ENCODE data around the gene TRIM63.

The TRIM63 gene

DNA sequence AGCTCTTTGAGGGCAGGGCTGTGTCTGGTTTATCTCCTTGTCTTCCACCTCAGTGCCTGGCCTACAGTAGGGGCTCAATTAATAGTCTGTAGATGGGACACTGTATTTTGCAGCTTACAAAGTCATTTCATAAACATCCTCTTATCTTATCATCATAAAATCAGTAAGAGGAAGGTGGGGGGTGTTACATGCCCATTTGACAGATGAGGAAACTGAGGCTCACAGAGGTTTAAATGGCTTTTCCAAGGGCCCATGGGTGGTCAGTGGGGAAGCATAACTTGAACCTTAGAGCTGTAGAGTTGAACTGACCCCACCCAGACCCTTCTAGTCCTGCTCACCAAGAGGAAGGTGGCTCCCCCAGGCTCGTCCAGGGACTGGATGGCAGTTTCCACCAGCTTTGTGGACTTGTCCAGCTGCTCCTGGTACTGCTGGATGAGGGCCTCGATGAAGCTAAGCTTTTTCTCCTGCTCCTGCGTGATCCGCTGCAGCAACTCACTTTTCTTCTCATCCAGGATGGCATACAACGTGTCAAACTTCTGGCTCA, 9.3 kb downstream of the TRIM63 start:
- H3K4me1 ChIP-seq (ENCODE audit: control insufficient read depth, insufficient read depth, low read length): peaks cover 9% of the 10 kb centered on the region
- no peaks in the 10 kb centered on the region for H3K27me3 ChIP-seq (ENCODE audit: control insufficient read depth, insufficient read depth, low read length, poor library complexity, severe bottlenecking)
- H3K36me3 ChIP-seq (ENCODE audit: control insufficient read depth, insufficient read depth, low read length): no peaks in the 10 kb centered on the region
- H3K27ac ChIP-seq (ENCODE audit: insufficient read depth, low read depth, low read length, poor library complexity, severe bottlenecking): no peak overlapping the region
- no peaks in the 10 kb centered on the region for H3K9me3 ChIP-seq (ENCODE audit: control insufficient read depth, low read length)
- H3K4me3 ChIP-seq (ENCODE audit: insufficient read depth, low read depth, low read length): no peak overlapping the region
- 91 to 92% methylated on average over 5 of the region's 5 CpGs for WGBS, 2 experiments

- Histone ChIP-seq H3K9me3 (ENCODE audit: control insufficient read depth, low read length) (no peaks in the 10 kb centered on the region), H3K36me3 (ENCODE audit: control insufficient read depth, insufficient read depth, low read length) (no peaks in the 10 kb centered on the region)
Observed at GRCh38 chr1:26057189-26057588, 10.2 kb downstream of the TRIM63 start.

GRCh38 chr1:26055041-26055440, 12.4 kb downstream of the TRIM63 start:
- H3K4me1 ChIP-seq (ENCODE audit: control insufficient read depth, insufficient read depth, low read length): peaks cover 7% of the 10 kb centered on the region
- no peaks in the 10 kb centered on the region for H3K36me3 ChIP-seq (ENCODE audit: control insufficient read depth, insufficient read depth, low read length)
- no peak overlapping the region for H3K4me3 ChIP-seq (ENCODE audit: insufficient read depth, low read depth, low read length)
- H3K27me3 ChIP-seq (ENCODE audit: control insufficient read depth, insufficient read depth, low read length, poor library complexity, severe bottlenecking): peaks cover 7% of the 10 kb centered on the region
- no peak overlapping the region for H3K27ac ChIP-seq (ENCODE audit: insufficient read depth, low read depth, low read length, poor library complexity, severe bottlenecking)
- 93 to 94% methylated on average over 2 of the region's 2 CpGs for WGBS, 2 experiments
- H3K9me3 ChIP-seq (ENCODE audit: control insufficient read depth, low read length): no peaks in the 10 kb centered on the region

More at GRCh38 chr1:26057189-26057588, 10.2 kb downstream of the TRIM63 start:
- Histone ChIP-seq H3K27me3 (ENCODE audit: control insufficient read depth, insufficient read depth, low read length, poor library complexity, severe bottlenecking) (no peaks in the 10 kb centered on the region), H3K4me1 (ENCODE audit: control insufficient read depth, insufficient read depth, low read length) (peaks cover 9% of the 10 kb centered on the region), H3K27ac (ENCODE audit: insufficient read depth, low read depth, low read length, poor library complexity, severe bottlenecking) (no peak overlapping the region), H3K4me3 (ENCODE audit: insufficient read depth, low read depth, low read length) (no peak overlapping the region)
- 80 to 97% methylated on average over 2 of the region's 2 CpGs for WGBS, 2 experiments

- H3K27me3 ChIP-seq (ENCODE audit: control insufficient read depth, insufficient read depth, low read length, poor library complexity, severe bottlenecking): peaks cover 15% of the 10 kb centered on the region
- H3K27ac ChIP-seq (ENCODE audit: insufficient read depth, low read depth, low read length, poor library complexity, severe bottlenecking): no peak overlapping the region
- 60 to 63% methylated on average over 15 to 16 of the region's 16 CpGs for whole genome bisulfite sequencing, 2 experiments
Observed at GRCh38 chr1:26053718-26054560, 13.5 kb downstream of the TRIM63 start.

DNA sequence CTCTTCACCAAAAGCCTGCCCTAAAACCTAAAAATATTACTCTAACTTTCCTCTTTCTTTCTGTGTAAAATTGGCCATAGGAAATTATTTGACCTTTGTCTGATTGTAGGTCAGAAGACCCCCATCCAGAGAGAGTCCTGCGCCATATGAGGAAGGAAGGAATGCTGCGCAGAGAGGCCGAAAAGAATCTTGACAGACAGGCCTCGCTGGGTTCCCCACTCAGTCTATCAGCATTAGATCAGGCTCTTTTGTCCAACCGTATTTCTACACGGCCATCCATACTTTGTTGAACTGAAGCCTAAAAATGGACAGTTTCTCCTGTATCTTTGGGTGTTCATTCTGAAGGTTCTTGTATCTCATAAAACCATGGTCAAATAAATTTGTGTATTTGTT, 17.2 kb downstream of the TRIM63 start:
- Histone ChIP-seq H3K27me3 (ENCODE audit: control insufficient read depth, insufficient read depth, low read length, poor library complexity, severe bottlenecking) (peaks cover 52% of the 10 kb centered on the region), H3K36me3 (ENCODE audit: control insufficient read depth, insufficient read depth, low read length) (no peaks in the 10 kb centered on the region), H3K4me3 (ENCODE audit: insufficient read depth, low read depth, low read length) (no peak overlapping the region), H3K9me3 (ENCODE audit: control insufficient read depth, low read length) (no peaks in the 10 kb centered on the region), H3K4me1 (ENCODE audit: control insufficient read depth, insufficient read depth, low read length) (peaks cover 14% of the 10 kb centered on the region), H3K27ac (ENCODE audit: insufficient read depth, low read depth, low read length, poor library complexity, severe bottlenecking) (no peak overlapping the region)
- WGBS, 2 experiments: 94 to 97% methylated on average over 6 of the region's 6 CpGs

More at GRCh38 chr1:26053718-26054560, 13.5 kb downstream of the TRIM63 start:
- Histone ChIP-seq H3K4me3 (ENCODE audit: insufficient read depth, low read depth, low read length) (no peak overlapping the region), H3K36me3 (ENCODE audit: control insufficient read depth, insufficient read depth, low read length) (no peaks in the 10 kb centered on the region), H3K9me3 (ENCODE audit: control insufficient read depth, low read length) (no peaks in the 10 kb centered on the region), H3K4me1 (ENCODE audit: control insufficient read depth, insufficient read depth, low read length) (peaks cover 4% of the 10 kb centered on the region)

- H3K36me3 ChIP-seq (ENCODE audit: control insufficient read depth, insufficient read depth, low read length): no peaks in the 10 kb centered on the region
- no peak overlapping the region for H3K4me3 ChIP-seq (ENCODE audit: insufficient read depth, low read depth, low read length)
- H3K27ac ChIP-seq (ENCODE audit: insufficient read depth, low read depth, low read length, poor library complexity, severe bottlenecking): no peak overlapping the region
- H3K4me1 ChIP-seq (ENCODE audit: control insufficient read depth, insufficient read depth, low read length): peaks cover 14% of the 10 kb centered on the region
- 82 to 83% methylated on average over 10 of the region's 10 CpGs for WGBS, 2 experiments
- H3K27me3 ChIP-seq (ENCODE audit: control insufficient read depth, insufficient read depth, low read length, poor library complexity, severe bottlenecking): peaks cover 57% of the 10 kb centered on the region
- no peaks in the 10 kb centered on the region for H3K9me3 ChIP-seq (ENCODE audit: control insufficient read depth, low read length)
Observed at GRCh38 chr1:26049531-26050247, 17.7 kb downstream of the TRIM63 start.

DNA sequence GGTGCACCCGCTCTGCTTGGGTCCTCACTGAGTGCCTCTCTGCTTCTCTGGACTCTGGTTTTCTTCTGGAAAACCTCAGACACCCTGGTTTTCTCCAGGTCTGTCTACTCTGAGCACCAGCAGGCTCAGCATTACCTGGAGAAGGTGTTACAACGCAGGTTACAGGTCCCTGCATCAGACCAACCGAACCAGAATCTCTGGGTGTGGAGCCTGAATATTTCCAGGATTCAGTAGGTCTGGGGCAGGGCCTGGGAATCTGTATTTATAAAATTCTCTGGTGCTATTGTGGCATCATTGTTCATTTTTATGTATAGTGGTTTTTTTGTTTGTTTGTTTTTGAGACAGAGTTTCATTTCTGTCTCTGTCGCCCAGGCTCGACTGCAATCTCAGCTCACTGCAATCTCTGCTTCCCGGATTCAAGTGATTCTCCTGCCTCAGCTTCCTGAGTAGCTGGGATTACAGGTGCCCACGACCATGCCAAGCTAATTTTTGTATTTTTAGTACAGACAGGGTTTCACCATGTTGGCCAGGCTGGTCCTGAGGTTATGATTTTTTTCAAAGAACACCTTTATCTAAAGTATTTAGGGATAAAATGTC, 20.1 kb downstream of the TRIM63 start:
- H3K9me3 ChIP-seq (ENCODE audit: control insufficient read depth, low read length): no peaks in the 10 kb centered on the region
- no peaks in the 10 kb centered on the region for H3K36me3 ChIP-seq (ENCODE audit: control insufficient read depth, insufficient read depth, low read length)
- H3K27me3 ChIP-seq (ENCODE audit: control insufficient read depth, insufficient read depth, low read length, poor library complexity, severe bottlenecking): peaks cover 81% of the 10 kb centered on the region
- H3K27ac ChIP-seq (ENCODE audit: insufficient read depth, low read depth, low read length, poor library complexity, severe bottlenecking): no peak overlapping the region
- H3K4me1 ChIP-seq (ENCODE audit: control insufficient read depth, insufficient read depth, low read length): peaks cover 11% of the 10 kb centered on the region
- H3K4me3 ChIP-seq (ENCODE audit: insufficient read depth, low read depth, low read length): no peak overlapping the region
- WGBS, 2 experiments: 88 to 91% methylated on average over 7 of the region's 7 CpGs

- WGBS, 2 experiments: 12 to 13% methylated on average over 57 of the region's 57 CpGs
- H3K36me3 ChIP-seq (ENCODE audit: control insufficient read depth, insufficient read depth, low read length): no peaks in the 10 kb centered on the region
- H3K27me3 ChIP-seq (ENCODE audit: control insufficient read depth, insufficient read depth, low read length, poor library complexity, severe bottlenecking): peaks cover 89% of the 10 kb centered on the region
- no peak overlapping the region for H3K27ac ChIP-seq (ENCODE audit: insufficient read depth, low read depth, low read length, poor library complexity, severe bottlenecking)
- peak overlapping the region; percentile 14 for H3K4me3 ChIP-seq (ENCODE audit: insufficient read depth, low read depth, low read length)
- no peaks in the 10 kb centered on the region for H3K9me3 ChIP-seq (ENCODE audit: control insufficient read depth, low read length)
- H3K4me1 ChIP-seq (ENCODE audit: control insufficient read depth, insufficient read depth, low read length): peaks cover 11% of the 10 kb centered on the region
Observed at GRCh38 chr1:26046246-26047095, 21.0 kb downstream of the TRIM63 start.

DNA sequence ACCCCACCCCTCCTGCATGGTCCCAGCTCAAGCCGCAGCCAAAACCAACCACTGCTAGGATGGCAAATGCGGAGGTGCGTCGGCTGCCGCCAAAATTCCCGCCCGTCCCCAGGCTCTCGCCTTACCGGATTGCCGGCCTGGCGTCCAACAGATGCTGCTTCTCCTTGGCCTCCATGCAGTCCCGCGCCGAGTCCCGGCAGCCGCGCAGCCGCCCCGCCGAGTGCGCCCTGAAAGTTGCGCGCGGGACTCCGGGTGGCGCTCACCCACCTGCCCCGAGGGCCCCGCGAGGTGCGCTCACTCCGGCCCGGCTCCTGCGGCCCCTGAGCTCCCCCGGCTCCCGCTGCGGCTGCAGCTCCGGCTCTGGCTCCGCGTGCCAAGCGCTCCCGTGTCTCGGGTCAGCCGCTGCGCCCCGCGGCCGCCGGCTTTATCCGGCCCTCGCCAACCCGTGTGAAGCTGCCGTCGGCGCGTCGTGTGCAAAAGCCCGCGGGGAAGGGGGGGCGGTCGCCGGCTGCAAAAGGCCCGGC, 21.6 kb downstream of the TRIM63 start, which contains the start of gene SLC30A2:
SLC30A2 (minus strand) TSS at position 397 of the 524 bp plus-strand sequence; CDS start at position 175, 222 bp downstream.
- no peaks in the 10 kb centered on the region for H3K36me3 ChIP-seq (ENCODE audit: control insufficient read depth, insufficient read depth, low read length)
- WGBS, 2 experiments: 2% methylated on average over 62 of the region's 62 CpGs
- H3K4me1 ChIP-seq (ENCODE audit: control insufficient read depth, insufficient read depth, low read length): peaks cover 11% of the 10 kb centered on the region
- H3K27me3 ChIP-seq (ENCODE audit: control insufficient read depth, insufficient read depth, low read length, poor library complexity, severe bottlenecking): peaks cover 88% of the 10 kb centered on the region
- H3K4me3 ChIP-seq (ENCODE audit: insufficient read depth, low read depth, low read length): peak within 1 kb of the TSS; percentile 14
- no peaks in the 10 kb centered on the region for H3K9me3 ChIP-seq (ENCODE audit: control insufficient read depth, low read length)
- H3K27ac ChIP-seq (ENCODE audit: insufficient read depth, low read depth, low read length, poor library complexity, severe bottlenecking): no peak within 1 kb of the TSS

Data from ectodermal cell (in vitro differentiated cells).